ENCODE measurements around the gene CEP126.
A peak's percentile ranks its signal among the peaks of the same experiment; 100 is the strongest.

CEP126 gene

DNA sequence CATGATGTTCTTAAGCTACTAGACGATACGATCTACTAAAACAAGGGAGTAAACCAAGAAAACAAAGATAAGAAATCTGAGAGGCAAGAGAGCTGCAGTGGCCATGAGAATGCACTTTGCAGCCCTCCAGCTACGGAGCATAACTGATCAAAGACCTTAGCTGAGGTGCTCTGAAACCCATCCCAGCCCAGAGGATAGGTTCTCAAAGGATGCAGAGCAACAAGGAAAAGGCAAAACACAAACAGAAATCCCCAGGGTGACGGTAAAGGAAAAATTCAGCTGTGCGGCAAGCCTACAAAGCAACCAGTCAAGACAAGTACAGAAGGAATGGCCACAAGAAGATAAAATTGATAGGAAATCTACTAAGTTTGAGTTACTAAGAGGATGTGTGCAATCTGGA, 99.9 kb downstream of the CEP126 start:
- DNase-seq, result no peak

DNA sequence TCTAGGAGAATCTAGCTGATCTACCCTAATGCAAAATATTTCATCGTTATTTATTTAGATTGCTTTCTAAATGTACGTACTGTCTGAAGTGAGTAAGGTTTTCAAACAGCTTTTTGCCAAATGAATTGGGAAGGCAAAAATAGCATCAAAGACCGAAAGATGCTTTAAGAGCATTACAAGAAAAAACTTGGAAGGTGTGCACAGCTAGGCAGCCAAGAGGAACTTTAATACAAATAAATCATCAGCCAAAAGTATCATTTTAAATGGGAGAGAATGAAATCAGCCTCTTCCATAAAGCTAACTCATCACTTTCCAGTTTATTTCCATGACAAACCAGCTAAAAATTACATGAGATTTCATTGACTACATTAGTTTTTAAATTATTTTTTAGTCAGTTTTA, 102.2 kb downstream of the CEP126 start:
- DNase-seq, result no peak

DNA sequence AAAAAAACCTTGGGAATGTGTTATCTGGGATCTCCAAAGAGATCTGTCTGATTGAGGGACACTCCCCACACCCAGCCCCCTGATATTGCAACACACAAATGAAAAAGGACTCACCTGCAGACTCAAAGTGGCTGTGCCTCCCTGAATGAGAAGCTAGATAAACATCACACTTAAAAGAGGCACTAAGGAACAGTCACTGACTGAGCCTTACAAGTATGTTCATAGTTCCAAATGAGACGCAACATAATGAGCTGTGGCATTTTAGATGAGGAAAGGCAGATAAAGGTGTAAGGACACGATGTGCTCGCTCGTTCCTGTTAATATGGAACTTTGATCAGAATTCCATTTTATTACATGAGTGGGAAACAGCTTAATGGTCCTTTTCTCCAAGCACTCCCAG, 111.4 kb downstream of the CEP126 start:
- no peak for DNase-seq

DNA sequence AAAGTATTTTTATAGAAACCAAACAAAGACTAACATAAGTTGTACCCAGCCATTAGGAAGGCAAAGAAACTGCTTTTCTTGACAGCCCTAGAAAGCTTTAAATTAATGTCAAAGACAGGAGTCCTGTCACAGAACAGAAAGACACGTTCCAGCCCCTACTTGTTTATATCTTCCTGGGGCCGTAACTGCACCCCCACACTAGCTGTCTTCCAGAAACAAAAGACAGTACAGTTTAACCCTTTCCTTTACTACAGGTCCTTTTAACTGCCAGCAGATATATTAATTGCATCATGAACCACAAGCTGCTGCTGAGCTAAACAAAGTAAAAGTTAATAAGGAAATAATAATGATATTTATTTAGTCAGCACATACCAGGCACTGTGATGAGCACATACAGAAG, 112.1 kb downstream of the CEP126 start:
- no peak for DNase-seq

DNA sequence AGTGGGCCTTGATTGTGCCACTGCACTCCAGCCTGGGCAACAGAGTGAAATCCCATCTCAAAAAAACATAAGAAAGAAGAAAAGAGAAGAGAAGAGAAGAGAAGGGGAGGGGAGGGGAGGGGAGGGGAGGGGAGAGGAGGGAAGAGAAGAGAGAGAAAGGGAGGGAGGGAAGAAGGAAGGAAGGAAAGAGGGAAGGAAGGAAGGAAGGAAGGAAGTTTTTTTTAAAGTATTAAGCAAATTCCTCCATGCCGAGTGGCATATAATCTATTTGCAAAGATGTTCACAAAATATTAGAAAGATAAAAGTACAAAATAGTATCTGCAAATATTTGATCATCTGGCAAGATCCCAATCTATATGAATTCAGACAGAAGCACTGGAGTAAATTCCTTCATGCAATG, 121.9 kb downstream of the CEP126 start:
- no peak for DNase-seq

- no peak for DNase-seq
Observed at GRCh38 chr11:102046841-102047240, 132.0 kb downstream of the CEP126 start.

DNA sequence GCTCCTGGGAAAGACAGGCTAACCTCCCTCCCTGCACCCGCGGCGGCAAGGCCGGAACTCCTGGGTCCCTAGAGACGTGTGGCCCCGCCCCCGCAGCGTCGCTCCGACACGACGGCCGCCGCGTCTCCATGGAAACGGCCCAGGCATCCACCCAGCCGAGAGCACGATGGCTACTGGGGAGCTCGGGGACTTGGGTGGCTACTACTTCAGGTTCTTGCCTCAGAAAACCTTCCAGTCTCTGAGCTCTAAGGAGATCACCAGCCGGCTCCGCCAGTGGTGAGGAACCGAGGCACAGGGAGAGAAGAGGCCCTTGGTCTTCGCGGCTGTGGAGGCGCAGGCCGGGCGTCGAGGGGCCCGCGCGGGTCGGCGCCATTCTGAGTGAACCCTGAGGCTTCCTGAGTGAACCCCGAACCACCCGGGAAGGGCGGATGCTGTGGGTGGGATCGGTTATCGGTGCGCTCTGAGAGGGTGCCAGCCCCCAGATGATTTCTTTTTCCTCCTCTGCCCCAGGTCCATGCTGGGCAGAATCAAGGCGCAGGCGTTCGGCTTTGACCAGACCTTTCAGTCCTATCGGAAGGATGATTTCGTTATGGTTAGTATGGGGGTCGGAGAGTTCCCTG, 132.6 kb downstream of the CEP126 start, which contains the start of gene CFAP300:
Gene CFAP300, plus strand, starts transcription at position 133 of the 620 bp plus-strand sequence. Its CDS starts 34 bp downstream, at position 167.
- DNase-seq, result peak; percentile 40
